Myocyte (in vitro differentiated cells): Measurements from ENCODE around the gene PPP6R3. TPM values are rescaled to one million over a fixed set of nuclear protein-coding genes. Genes with fewer than 3 reads are reported as not detected.
A peak's percentile ranks its signal among the peaks of the same experiment; 100 is the strongest.
"Not testable (repeated sequence)": the region's sequence is repeated elsewhere in the genome, so short reads cannot be mapped to it uniquely, and the experiment has no call there.

Experiments
- DNase-seq: peaks from one replicate; pipeline ENCODE4 v3.0.0-alpha.2; 2012; ENCODE audit warnings: low read depth
- total RNA-seq: library from RNA; depleted of rRNA; stranded (reverse); fragments of >200 nt; gene quantifications from 2 replicates; pipeline ENCODE4 v1.2.3, GENCODE V29; 2014

PPP6R3 gene
- total RNA-seq, 1 donor from 2014 or later: 101 TPM

- DNase-seq: no peak
Observed at GRCh38 chr11:68594123-68594522, 133.6 kb downstream of the PPP6R3 start.

- no peak for DNase-seq
Observed at GRCh38 chr11:68596231-68596630, 135.7 kb downstream of the PPP6R3 start.

GRCh38 chr11:68598816-68599653 lies 138.5 kb downstream of the PPP6R3 start:
- no peak for DNase-seq

- no peak for DNase-seq
Observed at GRCh38 chr11:68601147-68601546, 140.6 kb downstream of the PPP6R3 start.

GRCh38 chr11:68609761-68610160 lies 149.2 kb downstream of the PPP6R3 start:
- DNase-seq: no peak

GRCh38 chr11:68610452-68611116 lies 150.0 kb downstream of the PPP6R3 start:
- DNase-seq: peak; percentile 4

- DNase-seq: no peak
Observed at GRCh38 chr11:68615657-68616056, 155.1 kb downstream of the PPP6R3 start.

- DNase-seq: no peak
Observed at GRCh38 chr11:68617925-68618809, 157.6 kb downstream of the PPP6R3 start.

GRCh38 chr11:68621826-68622225 lies 161.3 kb downstream of the PPP6R3 start:
- DNase-seq: no peak

GRCh38 chr11:68623706-68624105 lies 163.2 kb downstream of the PPP6R3 start:
- DNase-seq: not testable (repeated sequence)

GRCh38 chr11:68625069-68625468 lies 164.5 kb downstream of the PPP6R3 start:
- DNase-seq: not testable (repeated sequence)

GRCh38 chr11:68626236-68626635 lies 165.7 kb downstream of the PPP6R3 start:
- not testable (repeated sequence) for DNase-seq

- DNase-seq: not testable (repeated sequence)
Observed at GRCh38 chr11:68628837-68629236, 168.3 kb downstream of the PPP6R3 start.

GRCh38 chr11:68632375-68632774 lies 171.8 kb downstream of the PPP6R3 start:
- not testable (repeated sequence) for DNase-seq

- DNase-seq: peak; percentile 30
Observed at GRCh38 chr11:68632802-68633201, 172.2 kb downstream of the PPP6R3 start.

- not testable (repeated sequence) for DNase-seq
Observed at GRCh38 chr11:68634606-68635005, 174.1 kb downstream of the PPP6R3 start.

- not testable (repeated sequence) for DNase-seq
Observed at GRCh38 chr11:68635172-68635571, 174.6 kb downstream of the PPP6R3 start.

- not testable (repeated sequence) for DNase-seq
Observed at GRCh38 chr11:68635883-68636282, 175.3 kb downstream of the PPP6R3 start.

- not testable (repeated sequence) for DNase-seq
Observed at GRCh38 chr11:68639322-68639721, 178.8 kb downstream of the PPP6R3 start.

GRCh38 chr11:68641880-68642279 lies 181.3 kb downstream of the PPP6R3 start:
- DNase-seq: no peak

- DNase-seq: peak; percentile 9
Observed at GRCh38 chr11:68643585-68643984, 183.0 kb downstream of the PPP6R3 start.
